ENCODE results near the gene CRB2.

- TF ChIP-seq, protein P1, sequence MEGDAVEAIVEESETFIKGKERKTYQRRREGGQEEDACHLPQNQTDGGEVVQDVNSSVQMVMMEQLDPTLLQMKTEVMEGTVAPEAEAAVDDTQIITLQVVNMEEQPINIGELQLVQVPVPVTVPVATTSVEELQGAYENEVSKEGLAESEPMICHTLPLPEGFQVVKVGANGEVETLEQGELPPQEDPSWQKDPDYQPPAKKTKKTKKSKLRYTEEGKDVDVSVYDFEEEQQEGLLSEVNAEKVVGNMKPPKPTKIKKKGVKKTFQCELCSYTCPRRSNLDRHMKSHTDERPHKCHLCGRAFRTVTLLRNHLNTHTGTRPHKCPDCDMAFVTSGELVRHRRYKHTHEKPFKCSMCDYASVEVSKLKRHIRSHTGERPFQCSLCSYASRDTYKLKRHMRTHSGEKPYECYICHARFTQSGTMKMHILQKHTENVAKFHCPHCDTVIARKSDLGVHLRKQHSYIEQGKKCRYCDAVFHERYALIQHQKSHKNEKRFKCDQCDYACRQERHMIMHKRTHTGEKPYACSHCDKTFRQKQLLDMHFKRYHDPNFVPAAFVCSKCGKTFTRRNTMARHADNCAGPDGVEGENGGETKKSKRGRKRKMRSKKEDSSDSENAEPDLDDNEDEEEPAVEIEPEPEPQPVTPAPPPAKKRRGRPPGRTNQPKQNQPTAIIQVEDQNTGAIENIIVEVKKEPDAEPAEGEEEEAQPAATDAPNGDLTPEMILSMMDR (IDR thresholded peaks at IDR 0.05): no peak
- no peak for TF ChIP-seq POLR2A (IDR thresholded peaks at IDR 0.05)
Observed at GRCh38 chr9:123373946-123374345, 17.9 kb downstream of the CRB2 start.

All from heart left ventricle (tissue), 13 donors.